ENCODE measurements around the gene AKAP7. TPM values are rescaled to one million over a fixed set of nuclear protein-coding genes. Genes with fewer than 3 reads are reported as not detected.

The AKAP7 gene
- total RNA-seq, 6 experiments from 2014 or later: 1.1 to 3.9 (median 3.0) TPM

GRCh38 chr6:131175564-131175963 lies 40.3 kb downstream of the AKAP7 start:
- no peaks in the 10 kb centered on the region for H3K9me3 Mint-ChIP-seq
- no peak overlapping the region for H3K27ac Mint-ChIP-seq
- no peak for TF ChIP-seq CTCF (IDR thresholded peaks at IDR 0.05)
- no peak overlapping the region for H3K4me3 Mint-ChIP-seq
- no peaks in the 10 kb centered on the region for H3K27me3 Mint-ChIP-seq (ENCODE audit: insufficient read depth)
- H3K36me3 Mint-ChIP-seq (ENCODE audit: low read depth): no peaks in the 10 kb centered on the region
- DNase-seq: no peak
- H3K4me1 Mint-ChIP-seq (ENCODE audit: low read depth): peaks cover 31% of the 10 kb centered on the region

- no peak for DNase-seq
- H3K4me3 Mint-ChIP-seq: no peak overlapping the region
- no peaks in the 10 kb centered on the region for H3K9me3 Mint-ChIP-seq
- H3K4me1 Mint-ChIP-seq (ENCODE audit: low read depth): peaks cover 16% of the 10 kb centered on the region
- no peaks in the 10 kb centered on the region for H3K27me3 Mint-ChIP-seq (ENCODE audit: insufficient read depth)
- no peaks in the 10 kb centered on the region for H3K36me3 Mint-ChIP-seq (ENCODE audit: low read depth)
- TF ChIP-seq CTCF (IDR thresholded peaks at IDR 0.05): no peak
- H3K27ac Mint-ChIP-seq: no peak overlapping the region
These were observed 42.7 kb downstream of the AKAP7 start for GRCh38 chr6:131177996-131178395.

GRCh38 chr6:131182991-131183425 lies 47.7 kb downstream of the AKAP7 start:
- Mint-ChIP-seq H3K9me3 (no peaks in the 10 kb centered on the region), H3K4me3 (no peak overlapping the region), H3K36me3 (ENCODE audit: low read depth) (no peaks in the 10 kb centered on the region), H3K27ac (no peak overlapping the region), H3K4me1 (ENCODE audit: low read depth) (peaks cover 5% of the 10 kb centered on the region; the same call in 1 of the 2 replicates), H3K27me3 (ENCODE audit: insufficient read depth) (no peaks in the 10 kb centered on the region)
- TF ChIP-seq CTCF (IDR thresholded peaks at IDR 0.05): peak; percentile 76
- DNase-seq: peak; percentile 42

GRCh38 chr6:131183427-131184095 lies 48.3 kb downstream of the AKAP7 start:
- H3K27me3 Mint-ChIP-seq (ENCODE audit: insufficient read depth): no peaks in the 10 kb centered on the region
- no peak for TF ChIP-seq CTCF (IDR thresholded peaks at IDR 0.05)
- no peaks in the 10 kb centered on the region for H3K9me3 Mint-ChIP-seq
- no peak overlapping the region for H3K4me3 Mint-ChIP-seq
- no peak overlapping the region for H3K27ac Mint-ChIP-seq
- no peak for DNase-seq
- no peaks in the 10 kb centered on the region for H3K36me3 Mint-ChIP-seq (ENCODE audit: low read depth)
- peaks cover 5% of the 10 kb centered on the region; the same call in 1 of the 2 replicates for H3K4me1 Mint-ChIP-seq (ENCODE audit: low read depth)

GRCh38 chr6:131191590-131191989 lies 56.3 kb downstream of the AKAP7 start:
- Mint-ChIP-seq H3K4me1 (ENCODE audit: low read depth) (no peaks in the 10 kb centered on the region), H3K9me3 (peaks cover 23% of the 10 kb centered on the region), H3K27me3 (ENCODE audit: insufficient read depth) (no peaks in the 10 kb centered on the region), H3K4me3 (no peak overlapping the region), H3K36me3 (ENCODE audit: low read depth) (peaks cover 24% of the 10 kb centered on the region), H3K27ac (no peak overlapping the region)
- DNase-seq: no peak
- TF ChIP-seq CTCF (IDR thresholded peaks at IDR 0.05): no peak

Measured in HFFc6 (cell line).